COLO829 (cell line): ENCODE measurements around the gene GAS6.
"Not testable (repeated sequence)": the region's sequence is repeated elsewhere in the genome, so short reads cannot be mapped to it uniquely, and the experiment has no call there.

Experiments
- DNase-seq: peaks from one replicate; pipeline ENCODE4 v3.0.0; 2012; ENCODE audit warnings: low spot score

The GAS6 gene

GRCh38 chr13:113867913-113868312, 4.0 kb upstream of the GAS6 start:
- DNase-seq, result not testable (repeated sequence)

GRCh38 chr13:113865427-113865826, 1.6 kb upstream of the GAS6 start:
- no peak for DNase-seq

GRCh38 chr13:113864273-113864890, 506 bp upstream of the GAS6 start:
- DNase-seq, result no peak

DNA sequence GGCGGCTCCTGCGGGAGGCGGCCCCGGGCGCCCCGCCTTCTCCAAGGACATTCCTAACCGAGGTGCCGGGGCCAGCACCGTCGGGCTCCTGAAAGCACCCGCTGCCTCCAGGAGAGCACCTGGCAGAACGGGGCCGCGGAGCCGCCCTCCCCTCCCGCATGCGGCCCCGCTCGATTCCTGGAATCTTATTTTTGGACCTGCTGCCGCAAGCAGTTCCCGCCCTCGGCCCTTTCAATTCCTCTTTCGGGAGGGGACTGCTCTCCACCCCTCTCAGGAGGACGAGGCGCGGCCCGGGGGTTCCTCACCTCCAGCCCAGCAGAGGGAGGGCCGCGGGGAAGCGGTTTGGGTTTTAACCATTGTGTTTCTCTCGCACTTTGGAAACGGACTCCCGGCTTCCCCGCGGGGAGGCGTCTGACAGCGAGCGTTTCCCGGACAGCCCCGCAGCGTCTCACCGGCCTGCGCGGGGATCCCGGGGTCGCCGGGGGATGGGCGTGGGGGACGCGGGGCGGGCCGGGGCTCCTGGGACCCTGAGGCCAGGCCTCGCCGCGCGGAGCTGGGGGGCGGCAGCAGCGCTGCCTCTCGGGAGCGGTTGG, 849 bp downstream of the GAS6 start:
- DNase-seq, result no peak

GRCh38 chr13:113862191-113862930, 1.5 kb downstream of the GAS6 start:
- no peak for DNase-seq

DNA sequence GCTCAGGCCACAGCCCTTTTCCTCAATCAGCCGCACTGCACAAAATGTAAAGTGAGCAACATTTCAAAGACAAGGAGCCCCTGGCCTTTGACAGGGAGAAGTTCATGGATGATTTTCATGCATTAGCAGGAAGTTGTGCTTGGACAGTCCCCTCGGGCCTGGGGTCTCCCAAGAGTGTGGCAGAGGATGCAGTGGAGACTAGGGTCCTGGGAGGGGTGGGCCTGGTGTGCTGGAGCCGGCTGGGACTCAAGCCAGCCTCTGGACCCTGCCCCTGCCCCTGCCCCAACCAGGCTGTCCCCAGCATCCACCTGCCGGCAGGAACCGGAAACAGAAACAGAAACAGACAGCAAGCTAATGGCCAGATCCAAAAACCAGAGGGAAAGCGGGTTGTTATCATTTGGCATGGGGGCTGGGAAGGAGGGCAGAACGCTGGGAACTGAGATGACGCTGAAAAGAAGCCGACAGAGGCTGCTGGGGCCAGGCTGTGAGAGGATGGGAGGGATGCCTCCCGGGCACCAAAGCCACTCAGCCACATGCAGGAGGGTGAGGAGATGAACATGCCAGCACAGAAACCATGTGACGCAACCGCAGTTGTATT, 2.3 kb downstream of the GAS6 start:
- no peak for DNase-seq

DNA sequence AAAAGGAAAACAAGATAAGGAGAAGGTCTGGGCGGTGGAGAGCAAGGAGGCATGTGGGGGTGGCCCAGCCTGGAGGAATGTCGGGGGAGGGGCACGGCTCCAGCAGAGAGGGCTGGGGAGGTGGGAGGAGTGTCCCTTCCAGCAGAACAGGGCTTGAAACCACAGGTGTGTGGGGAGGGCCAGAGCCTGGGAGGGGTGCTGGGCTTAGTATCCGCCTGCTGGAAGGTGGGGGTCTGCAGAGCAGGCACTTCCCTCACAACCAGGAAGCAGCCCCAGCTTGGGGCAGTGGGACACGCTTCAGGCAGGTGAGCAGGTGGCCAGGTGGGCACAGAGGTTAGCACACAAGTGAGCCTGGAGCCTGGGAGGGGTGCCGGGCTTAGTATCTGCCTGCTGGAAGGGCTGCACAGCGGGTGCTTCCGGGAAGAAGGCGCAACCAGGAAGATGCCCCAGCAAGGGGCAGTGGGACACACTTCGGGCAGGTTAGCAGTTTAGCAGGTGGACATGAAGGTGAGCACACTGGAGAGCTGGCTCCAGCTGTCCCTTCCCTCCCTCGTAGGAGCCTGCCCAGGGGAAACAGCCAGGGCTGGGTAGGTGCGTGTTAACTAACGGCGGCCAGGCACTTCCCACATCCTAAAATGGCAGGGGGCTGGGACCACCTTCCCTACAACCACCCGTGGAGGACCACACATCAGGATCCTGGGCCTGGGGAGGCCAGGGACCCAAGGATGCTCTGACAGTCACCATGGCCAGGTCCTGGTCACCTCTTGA, 3.0 kb downstream of the GAS6 start:
- DNase-seq, result no peak

- DNase-seq, result no peak
Observed at GRCh38 chr13:113860051-113860664, 3.7 kb downstream of the GAS6 start.

- DNase-seq, result no peak
Observed at GRCh38 chr13:113859311-113860050, 4.4 kb downstream of the GAS6 start.

- DNase-seq, result peak; percentile 26
Observed at GRCh38 chr13:113857531-113858195, 6.2 kb downstream of the GAS6 start.

DNA sequence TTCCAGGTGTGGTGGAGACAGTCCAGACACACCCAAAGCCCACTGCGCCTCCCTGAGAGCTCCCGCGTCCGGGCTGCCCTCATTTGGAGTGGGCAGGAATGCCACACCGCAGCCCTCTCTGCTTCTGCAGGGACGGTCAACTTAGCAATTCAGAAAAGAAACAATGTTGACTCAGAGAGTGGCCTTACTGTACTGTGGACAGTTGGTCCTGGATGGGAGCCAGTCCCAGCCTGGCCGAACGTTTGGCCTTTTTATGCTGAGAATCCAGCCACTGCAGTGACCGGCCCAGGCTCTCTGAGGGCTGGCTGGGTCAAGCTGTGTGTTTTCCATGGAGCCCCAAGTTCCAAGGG, 7.2 kb downstream of the GAS6 start:
- peak; percentile 24 for DNase-seq

DNA sequence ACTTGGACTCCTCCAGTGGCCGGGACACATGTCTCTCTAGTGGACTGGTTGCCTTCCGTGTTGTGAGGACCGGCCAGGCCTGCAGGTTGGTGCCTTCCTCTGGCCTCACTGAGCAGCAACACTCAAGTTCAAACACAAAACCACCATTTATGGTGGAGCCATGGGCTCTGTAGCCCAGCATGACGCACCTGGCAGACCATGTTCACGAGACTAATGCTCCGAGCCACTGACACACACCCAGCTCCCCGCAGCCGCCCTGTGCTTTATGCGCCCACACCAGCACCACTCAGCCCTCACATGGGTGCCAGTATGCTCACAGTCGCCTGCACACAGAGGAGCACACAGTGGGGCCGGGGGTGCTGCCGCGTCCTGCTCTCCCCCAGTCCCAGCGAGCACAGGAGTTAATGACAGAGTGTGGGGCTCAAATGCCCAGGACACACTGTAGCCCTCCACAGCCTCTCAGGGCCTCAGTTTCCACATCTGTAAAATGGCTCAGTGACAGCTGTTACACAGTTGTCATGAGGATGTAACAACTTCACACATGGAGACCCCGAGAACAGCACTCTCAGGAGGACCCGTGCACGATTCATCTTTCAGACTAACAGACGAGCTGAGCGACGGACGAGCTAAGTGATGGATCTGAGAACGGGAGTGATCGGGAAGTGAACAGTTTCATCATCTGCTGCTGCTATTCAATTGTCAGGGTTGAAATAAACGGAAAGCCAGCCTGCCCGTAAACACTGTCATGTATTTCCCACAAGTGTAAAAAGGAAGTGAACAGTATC, 7.8 kb downstream of the GAS6 start:
- DNase-seq, result no peak

DNA sequence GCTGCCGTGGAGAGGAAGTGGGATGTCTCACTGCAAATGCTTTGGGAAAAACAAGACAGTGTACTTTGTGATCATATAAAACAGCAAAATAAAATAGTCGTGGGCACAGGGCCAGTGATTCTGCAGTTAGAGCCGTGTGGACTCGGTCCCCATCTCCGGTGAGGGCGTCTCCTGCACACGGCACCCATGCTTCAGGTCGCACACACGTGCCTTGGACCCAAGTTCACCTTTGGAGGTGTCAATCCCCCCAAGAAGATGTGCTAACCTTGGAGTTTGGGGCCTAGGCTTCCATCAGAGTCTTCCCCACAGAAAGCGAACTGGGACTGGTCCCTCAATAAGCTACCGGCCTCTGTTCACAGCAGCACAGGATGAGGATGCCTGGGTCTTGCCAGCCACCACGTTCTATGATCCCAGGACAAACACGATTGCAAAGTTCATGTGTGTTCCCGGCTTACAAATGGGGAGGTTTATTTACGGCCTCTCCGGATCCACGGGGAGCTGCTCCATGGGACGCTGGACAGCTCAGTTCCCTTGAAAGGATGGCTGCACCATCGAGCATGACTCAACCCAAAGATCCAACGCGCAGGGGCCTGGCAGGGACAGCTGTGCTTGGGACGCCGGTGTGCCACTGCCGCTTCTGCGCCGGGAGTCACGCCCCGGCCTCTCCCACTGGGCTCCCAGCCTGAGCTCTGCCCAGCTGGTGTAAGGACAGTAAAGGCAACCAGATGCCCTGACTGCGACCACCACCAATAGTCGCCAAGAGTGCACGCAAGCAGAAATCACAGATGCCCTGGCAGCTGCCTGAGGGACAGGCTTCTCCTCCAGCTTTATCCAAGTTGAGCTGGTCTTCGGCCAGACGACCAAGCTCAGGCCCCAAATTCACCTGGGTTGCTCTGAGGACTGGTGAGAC, 8.6 kb downstream of the GAS6 start:
- no peak for DNase-seq

DNA sequence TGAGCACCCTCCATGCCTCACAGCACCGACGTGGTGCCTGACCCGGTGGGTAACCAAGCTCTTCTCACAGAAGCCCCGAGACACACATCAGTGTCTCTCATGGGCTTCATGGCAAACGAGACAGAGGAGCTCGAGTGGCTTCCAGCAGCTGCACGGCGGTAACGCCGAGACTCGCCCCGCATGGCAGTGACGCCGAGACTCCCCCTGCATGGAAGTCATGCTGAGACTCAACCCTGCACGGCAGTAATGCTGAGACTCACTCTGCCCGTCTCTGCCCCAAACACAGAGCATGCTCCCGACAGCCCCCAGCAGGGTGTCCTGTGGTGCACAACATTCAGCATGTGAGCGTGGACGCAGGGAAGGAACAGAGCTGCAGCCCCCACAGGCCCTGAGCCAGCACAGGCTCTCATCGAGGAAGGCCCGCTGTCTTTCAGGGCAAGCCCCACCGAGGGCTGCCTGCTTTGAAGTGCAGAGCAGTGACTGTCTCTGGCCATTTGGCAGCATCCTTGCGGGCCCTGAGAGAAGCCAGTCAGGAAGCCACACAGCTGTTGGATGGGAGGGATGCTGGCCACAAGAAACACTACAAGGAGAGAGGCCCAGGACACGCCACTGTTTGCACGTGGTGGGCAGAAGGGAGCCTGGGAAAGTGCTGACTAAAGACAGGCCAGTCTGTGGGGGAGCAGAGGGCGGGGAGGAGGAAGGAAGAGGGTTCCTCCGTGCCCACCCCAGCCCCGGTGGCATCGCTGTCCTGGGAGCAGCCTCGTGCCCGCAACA, 9.5 kb downstream of the GAS6 start:
- no peak for DNase-seq

DNA sequence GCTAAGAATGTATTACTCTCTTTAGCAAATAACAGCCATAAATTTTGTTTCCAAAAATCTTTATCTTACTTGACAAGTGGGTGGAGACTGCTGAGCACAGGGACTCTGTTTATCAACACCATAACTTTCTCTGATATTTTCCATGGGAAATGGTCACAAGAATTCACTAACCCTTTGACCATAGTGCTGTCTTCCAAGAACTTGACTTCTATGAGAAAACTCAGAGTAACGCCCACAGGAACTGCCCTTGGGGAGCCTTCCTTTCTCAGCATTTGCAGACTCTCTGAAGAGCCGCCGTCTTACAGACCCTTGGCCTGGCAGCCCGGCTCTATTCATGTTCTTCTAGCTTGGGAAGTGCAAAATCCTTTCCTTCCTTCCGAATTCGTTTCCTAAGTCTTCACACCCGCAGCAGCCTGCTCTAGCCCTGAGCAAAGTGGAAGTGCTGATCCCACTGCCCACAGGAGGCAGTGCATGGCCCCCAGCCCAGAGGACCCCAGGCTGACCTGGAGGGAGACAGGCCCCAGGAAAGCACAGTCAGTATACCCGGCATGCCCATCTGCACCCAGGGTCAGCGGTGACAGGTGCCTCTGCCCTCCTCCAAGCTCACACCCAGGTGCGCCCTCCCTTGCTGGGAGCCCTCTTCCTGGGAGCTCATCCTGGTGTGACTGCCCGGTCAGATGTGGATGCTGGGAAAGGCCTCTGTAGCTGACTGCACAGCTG, 10.2 kb downstream of the GAS6 start:
- no peak for DNase-seq

DNA sequence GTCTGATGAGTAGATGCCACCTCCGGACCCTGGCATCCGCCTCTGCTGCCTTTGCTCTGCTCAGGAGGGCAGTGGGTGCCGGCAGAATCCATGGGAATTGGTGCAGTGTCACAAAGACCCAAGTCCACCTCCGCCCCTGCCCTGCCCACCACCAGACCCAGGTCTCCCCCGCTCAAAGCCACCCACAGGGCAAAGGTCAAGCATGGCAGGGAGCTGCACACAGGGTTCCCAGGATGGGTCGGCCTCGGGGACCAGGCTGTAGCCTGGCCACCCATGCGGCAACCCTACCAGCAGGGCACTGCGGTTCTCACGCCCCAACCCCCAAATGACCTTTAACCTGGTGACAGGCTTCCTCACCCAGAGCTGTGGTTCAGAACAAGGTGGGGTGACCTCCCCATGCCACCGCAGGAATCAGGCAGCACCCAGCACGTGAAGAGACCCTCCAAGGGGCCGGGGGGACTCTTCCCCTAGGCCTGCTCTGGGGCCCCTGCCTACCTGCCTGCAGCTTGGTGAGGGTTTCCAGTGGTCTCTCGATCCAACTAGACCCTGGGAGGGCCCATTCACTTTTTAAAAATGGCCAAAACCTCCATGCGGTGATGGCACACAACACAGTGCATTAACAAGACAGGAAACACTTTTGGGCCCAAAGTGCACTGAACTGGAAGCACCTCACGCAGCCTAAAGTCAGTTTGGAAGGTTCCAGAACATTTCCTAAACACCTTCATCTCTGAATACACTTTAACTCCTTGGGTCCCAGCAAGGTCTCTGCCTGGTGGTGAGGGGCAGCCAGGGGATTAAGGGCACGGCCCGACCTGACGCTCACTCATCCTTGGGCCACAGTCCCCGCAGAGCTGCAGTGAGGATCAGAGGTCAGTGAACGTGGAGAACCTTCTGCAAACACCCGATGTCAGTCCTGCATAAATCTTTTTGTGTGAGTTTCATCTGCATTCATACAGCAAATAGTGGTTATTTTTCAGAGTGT, 11.0 kb downstream of the GAS6 start:
- no peak for DNase-seq
